ENCODE results near the gene ZNF222.

GRCh38 chr19:44019498-44019897, 5.7 kb upstream of the ZNF222 start:
- TF ChIP-seq EP300 (IDR thresholded peaks at IDR 0.05) (no peak), POLR2A (IDR thresholded peaks at IDR 0.05) (no peak), CTCF (IDR thresholded peaks at IDR 0.05) (no peak)

Measured in tibial nerve (tissue), 4 donors.